Mucosa of rectum (tissue), 2 donors: ENCODE results near the gene MAGI2.
A peak's percentile ranks its signal among the peaks of the same experiment; 100 is the strongest.

Experiments
- H3K27ac ChIP-seq, 2 donors: one replicate each; pipeline ENCODE4 v1.7.0; 2013; ENCODE audit warnings: inconsistent platforms in 2 of 2, low read depth in 2 of 2, low read length in 2 of 2
- H3K27me3 ChIP-seq, 2 donors: one replicate each; pipeline ENCODE4 v1.7.0; 2013; ENCODE audit warnings: low read length in 2 of 2; ENCODE audit not compliant: control insufficient read depth in 2 of 2, insufficient read depth in 2 of 2
- H3K36me3 ChIP-seq, 2 donors: one replicate each; pipeline ENCODE4 v1.7.0; 2013; ENCODE audit warnings: low read length in 2 of 2; ENCODE audit not compliant: control insufficient read depth in 2 of 2, insufficient read depth in 2 of 2
- H3K4me1 ChIP-seq, 2 donors: one replicate each; pipeline ENCODE4 v1.7.0; 2013; ENCODE audit warnings: low read length in 2 of 2, mild to moderate bottlenecking in 1 of 2; ENCODE audit not compliant: control insufficient read depth in 2 of 2, insufficient read depth in 2 of 2
- H3K4me3 ChIP-seq, 2 donors: one replicate each; pipeline ENCODE4 v1.7.0; 2013; ENCODE audit warnings: low read length in 2 of 2
- H3K9ac ChIP-seq, 2 donors: one replicate each; pipeline ENCODE4 v1.7.0; 2013; ENCODE audit warnings: low read length in 2 of 2, low read depth in 1 of 2, mild to moderate bottlenecking in 1 of 2
- H3K9me3 ChIP-seq, 2 donors: one replicate each; pipeline ENCODE4 v1.7.0; 2013; ENCODE audit warnings: low read length in 2 of 2; ENCODE audit not compliant: control insufficient read depth in 2 of 2
- donor health status: healthy.
- donor health status: Normal muscosa, but diverticular disease.

MAGI2 gene

GRCh38 chr7:78039790-78040776 lies 1413.4 kb downstream of the MAGI2 start:
- no peaks in the 10 kb centered on the region for H3K9me3 ChIP-seq
- no peak overlapping the region for H3K4me3 ChIP-seq
- H3K36me3 ChIP-seq, result no peaks in the 10 kb centered on the region
- H3K4me1 ChIP-seq, result no peaks in the 10 kb centered on the region
- H3K27me3 ChIP-seq, result no peaks in the 10 kb centered on the region
- H3K9ac ChIP-seq, result no peak overlapping the region
- H3K27ac ChIP-seq, result no peak overlapping the region

- Histone ChIP-seq H3K4me1 (no peaks in the 10 kb centered on the region), H3K27me3 (no peaks in the 10 kb centered on the region), H3K9me3 (no peaks in the 10 kb centered on the region), H3K36me3 (no peaks in the 10 kb centered on the region), H3K9ac (no peak overlapping the region), H3K27ac (no peak overlapping the region), H3K4me3 (no peak overlapping the region)
These were observed 1414.9 kb downstream of the MAGI2 start for GRCh38 chr7:78038465-78039080.

GRCh38 chr7:78037603-78038002 lies 1415.9 kb downstream of the MAGI2 start:
- Histone ChIP-seq H3K36me3 (no peaks in the 10 kb centered on the region), H3K4me1 (no peaks in the 10 kb centered on the region), H3K27ac (no peak overlapping the region), H3K4me3 (no peak overlapping the region), H3K9ac (no peak overlapping the region), H3K27me3 (no peaks in the 10 kb centered on the region), H3K9me3 (no peaks in the 10 kb centered on the region)

GRCh38 chr7:78033410-78033809 lies 1420.1 kb downstream of the MAGI2 start:
- no peak overlapping the region for H3K9ac ChIP-seq
- no peaks in the 10 kb centered on the region for H3K36me3 ChIP-seq
- H3K27me3 ChIP-seq, result no peaks in the 10 kb centered on the region
- no peaks in the 10 kb centered on the region for H3K4me1 ChIP-seq
- H3K9me3 ChIP-seq, result no peaks in the 10 kb centered on the region
- H3K4me3 ChIP-seq, result no peak overlapping the region
- no peak overlapping the region for H3K27ac ChIP-seq

GRCh38 chr7:78026492-78026891 lies 1427.0 kb downstream of the MAGI2 start:
- H3K4me3 ChIP-seq, result no peak overlapping the region
- no peaks in the 10 kb centered on the region for H3K27me3 ChIP-seq
- no peak overlapping the region for H3K27ac ChIP-seq
- no peaks in the 10 kb centered on the region for H3K36me3 ChIP-seq
- no peaks in the 10 kb centered on the region for H3K4me1 ChIP-seq
- H3K9me3 ChIP-seq, result no peaks in the 10 kb centered on the region
- H3K9ac ChIP-seq, result no peak overlapping the region

- H3K36me3 ChIP-seq, result no peaks in the 10 kb centered on the region
- H3K4me1 ChIP-seq, result no peaks in the 10 kb centered on the region
- no peak overlapping the region for H3K9ac ChIP-seq
- no peaks in the 10 kb centered on the region for H3K27me3 ChIP-seq
- H3K27ac ChIP-seq, result no peak overlapping the region
- H3K4me3 ChIP-seq, result no peak overlapping the region
- H3K9me3 ChIP-seq, result no peaks in the 10 kb centered on the region
These were observed 1428.9 kb downstream of the MAGI2 start for GRCh38 chr7:78024591-78024990.

GRCh38 chr7:78023191-78023590 lies 1430.3 kb downstream of the MAGI2 start:
- no peak overlapping the region for H3K4me3 ChIP-seq
- H3K36me3 ChIP-seq, result no peaks in the 10 kb centered on the region
- peaks cover 4 to 9% of the 10 kb centered on the region in 2 donors for H3K4me1 ChIP-seq
- no peak overlapping the region for H3K9ac ChIP-seq
- H3K9me3 ChIP-seq, result no peaks in the 10 kb centered on the region
- H3K27me3 ChIP-seq, result no peaks in the 10 kb centered on the region
- H3K27ac ChIP-seq, result no peak overlapping the region

- H3K27me3 ChIP-seq, result no peaks in the 10 kb centered on the region
- peaks cover 8 to 16% of the 10 kb centered on the region in 2 donors for H3K4me1 ChIP-seq
- H3K4me3 ChIP-seq, result no peak overlapping the region
- H3K36me3 ChIP-seq, result no peaks in the 10 kb centered on the region
- no peaks in the 10 kb centered on the region for H3K9me3 ChIP-seq
- no peak overlapping the region for H3K27ac ChIP-seq
- H3K9ac ChIP-seq, result no peak overlapping the region
These were observed 1431.3 kb downstream of the MAGI2 start for GRCh38 chr7:78022165-78022564.

- Histone ChIP-seq H3K4me3 (no peak overlapping the region), H3K9me3 (no peaks in the 10 kb centered on the region), H3K9ac (no peak overlapping the region), H3K4me1 (peaks cover 8 to 16% of the 10 kb centered on the region in 2 donors), H3K36me3 (no peaks in the 10 kb centered on the region), H3K27ac (no peak overlapping the region), H3K27me3 (no peaks in the 10 kb centered on the region)
These were observed 1432.6 kb downstream of the MAGI2 start for GRCh38 chr7:78020874-78021249.

GRCh38 chr7:78020136-78020873 lies 1433.2 kb downstream of the MAGI2 start:
- Histone ChIP-seq H3K9ac (peak overlapping the region; percentile 63 to 65), H3K4me1 (peaks cover 8 to 16% of the 10 kb centered on the region in 2 donors), H3K36me3 (no peaks in the 10 kb centered on the region), H3K4me3 (peak overlapping the region; percentile 64 to 77), H3K9me3 (no peaks in the 10 kb centered on the region), H3K27ac (peak overlapping the region; percentile 85 to 87), H3K27me3 (no peaks in the 10 kb centered on the region)
